Fibroblast of lung (primary cell): ENCODE measurements around the gene EPHB1.

Experiments used
- EZH2 ChIP-seq: IDR thresholded peaks from 2 replicates; pipeline ENCODE4 v1.5.1; 2012; ENCODE audit warnings: low read length, control low read depth, mild to moderate bottlenecking; ENCODE audit errors: missing control alignments
- TF ChIP-seq, protein P1 (sequence below), 2 donors: IDR thresholded peaks in 1 of 2; conservative IDR thresholded peaks in 1 of 2; 1 replicate in 1 of 2; 2 replicates in 1 of 2; pipeline ENCODE4 v1.5.1; 2011 to 2012; ENCODE audit warnings: low read length in 2 of 2, control low read depth in 1 of 2, inconsistent platforms in 1 of 2, low read depth in 1 of 2, mild to moderate bottlenecking in 1 of 2

DNA sequence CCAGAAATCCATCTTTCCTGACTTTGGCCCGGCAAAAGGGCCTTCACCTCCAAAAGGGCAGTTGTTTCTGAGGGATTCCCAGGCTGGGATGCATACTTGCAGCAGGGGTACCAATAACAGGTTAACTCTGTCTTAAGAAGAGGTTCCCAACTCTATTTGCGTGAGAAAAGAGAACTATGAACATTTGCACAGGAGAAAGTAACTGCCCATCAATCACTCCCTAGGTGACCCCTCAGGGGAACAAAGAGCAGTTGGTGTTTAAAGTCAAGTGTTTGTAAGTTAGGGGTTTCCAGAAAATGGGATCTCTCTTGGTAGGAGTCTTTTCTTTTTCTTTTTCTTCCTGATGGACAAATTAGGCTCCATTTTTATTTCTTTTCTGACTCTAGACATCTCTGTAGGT, 97.3 kb downstream of the EPHB1 start:
- TF ChIP-seq, protein P1, sequence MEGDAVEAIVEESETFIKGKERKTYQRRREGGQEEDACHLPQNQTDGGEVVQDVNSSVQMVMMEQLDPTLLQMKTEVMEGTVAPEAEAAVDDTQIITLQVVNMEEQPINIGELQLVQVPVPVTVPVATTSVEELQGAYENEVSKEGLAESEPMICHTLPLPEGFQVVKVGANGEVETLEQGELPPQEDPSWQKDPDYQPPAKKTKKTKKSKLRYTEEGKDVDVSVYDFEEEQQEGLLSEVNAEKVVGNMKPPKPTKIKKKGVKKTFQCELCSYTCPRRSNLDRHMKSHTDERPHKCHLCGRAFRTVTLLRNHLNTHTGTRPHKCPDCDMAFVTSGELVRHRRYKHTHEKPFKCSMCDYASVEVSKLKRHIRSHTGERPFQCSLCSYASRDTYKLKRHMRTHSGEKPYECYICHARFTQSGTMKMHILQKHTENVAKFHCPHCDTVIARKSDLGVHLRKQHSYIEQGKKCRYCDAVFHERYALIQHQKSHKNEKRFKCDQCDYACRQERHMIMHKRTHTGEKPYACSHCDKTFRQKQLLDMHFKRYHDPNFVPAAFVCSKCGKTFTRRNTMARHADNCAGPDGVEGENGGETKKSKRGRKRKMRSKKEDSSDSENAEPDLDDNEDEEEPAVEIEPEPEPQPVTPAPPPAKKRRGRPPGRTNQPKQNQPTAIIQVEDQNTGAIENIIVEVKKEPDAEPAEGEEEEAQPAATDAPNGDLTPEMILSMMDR (conservative IDR thresholded peaks at IDR 0.05 in 1 of 2, IDR thresholded peaks at IDR 0.05 in 1 of 2; ENCODE audit: low read depth in 1 of 2, low read length in 2 of 2), result no peak
- no peak for TF ChIP-seq EZH2
